CD8-positive, alpha-beta memory T cell (primary cell): ENCODE measurements around the gene CWC22. TPM values are rescaled to one million over a fixed set of nuclear protein-coding genes. Genes with fewer than 3 reads are reported as not detected.
"Not testable (repeated sequence)": the region's sequence is repeated elsewhere in the genome, so short reads cannot be mapped to it uniquely, and the experiment has no call there.

ENCODE experiments used
- CTCF ChIA-PET: fragments of 350-600 bp; sonication (Branson Sonifier 250); formaldehyde crosslinking; loops from one replicate; lab custom pipeline; 2021; ENCODE audit warnings: antibody characterized with exemption; lab: Charles Lee
- POLR2A ChIA-PET: fragments of 350-600 bp; sonication (Branson Sonifier 250); formaldehyde crosslinking; loops from one replicate; lab custom pipeline; 2021; ENCODE audit warnings: antibody characterized with exemption; lab: Charles Lee
- DNase-seq, 5 donors: peaks; one replicate each; pipeline versions ENCODE4 v3.0.0 to v3.0.0-alpha.2; 2020 to 2022; ENCODE audit warnings: mixed read lengths in 1 of 5
- H3K27ac ChIP-seq: one replicate; pipeline ENCODE4 v1.7.0; 2013; ENCODE audit warnings: low read depth, mild to moderate bottlenecking, low read length, moderate library complexity
- H3K27me3 ChIP-seq: 2 replicates; pipeline ENCODE4 v1.7.0; 2013; ENCODE audit warnings: low read length, mild to moderate bottlenecking; ENCODE audit not compliant: insufficient read depth, poor library complexity, severe bottlenecking
- H3K36me3 ChIP-seq: 2 replicates; pipeline ENCODE4 v1.7.0; 2013; ENCODE audit warnings: mild to moderate bottlenecking, low read length, moderate library complexity; ENCODE audit not compliant: insufficient read depth
- H3K4me1 ChIP-seq: 2 replicates; pipeline ENCODE4 v1.7.0; 2013; ENCODE audit warnings: mild to moderate bottlenecking, low read length, moderate library complexity; ENCODE audit not compliant: insufficient read depth
- H3K4me3 ChIP-seq: 2 replicates; pipeline ENCODE4 v1.7.0; 2013; ENCODE audit warnings: mild to moderate bottlenecking, low read length
- H3K9me3 ChIP-seq: 2 replicates; pipeline ENCODE4 v1.7.0; 2013; ENCODE audit warnings: mild to moderate bottlenecking, low read length
- H3K27ac Mint-ChIP-seq, 8 donors: one replicate each; pipeline ENCODE4 v1.8.0; 2020 to 2021; ENCODE audit warnings: mixed read lengths in 8 of 8, mild to moderate bottlenecking in 6 of 8, inconsistent platforms in 3 of 8, moderate library complexity in 3 of 8
- H3K27me3 Mint-ChIP-seq, 2 donors: one replicate each; pipeline ENCODE4 v1.8.0; 2020 to 2021; ENCODE audit warnings: mixed read lengths in 2 of 2, mild to moderate bottlenecking in 1 of 2, moderate library complexity in 1 of 2
- H3K36me3 Mint-ChIP-seq, 3 donors: one replicate each; pipeline ENCODE4 v1.8.0; 2020 to 2021; ENCODE audit warnings: mixed read lengths in 3 of 3, inconsistent platforms in 1 of 3, mild to moderate bottlenecking in 1 of 3
- H3K4me1 Mint-ChIP-seq, 3 donors: one replicate each; pipeline ENCODE4 v1.8.0; 2020 to 2021; ENCODE audit warnings: mixed read lengths in 3 of 3, inconsistent platforms in 1 of 3, mild to moderate bottlenecking in 1 of 3
- H3K4me3 Mint-ChIP-seq, 7 donors: one replicate each; pipeline ENCODE4 v1.8.0; 2020 to 2021; ENCODE audit warnings: mixed read lengths in 7 of 7, mild to moderate bottlenecking in 6 of 7, moderate library complexity in 4 of 7, inconsistent platforms in 2 of 7
- H3K9me3 Mint-ChIP-seq, 5 donors: one replicate each; pipeline ENCODE4 v1.8.0; 2020 to 2022; ENCODE audit warnings: mixed read lengths in 5 of 5, mild to moderate bottlenecking in 3 of 5, moderate library complexity in 2 of 5, inconsistent platforms in 1 of 5
- polyA plus RNA-seq: library from polyadenylated mRNA; unstranded; fragments of 300-500 nt; fragmentation: Illumina TruSeq; gene quantifications from one replicate; pipeline ENCODE4 v1.2.3, GENCODE V29; 2021
- total RNA-seq, 2 experiments: library from RNA; stranded (reverse); gene quantifications; one replicate each; pipeline ENCODE4 v1.2.3, GENCODE V29; 2021

CWC22 gene
- total and polyA plus RNA-seq, 3 experiments from 2014 or later: 30.9 to 32.7 (median 31.0) TPM

- no peaks in the 10 kb centered on the region for H3K27me3 ChIP-seq
- no peaks in the 10 kb centered on the region for H3K36me3 ChIP-seq
- DNase-seq: no peak
- H3K27ac ChIP-seq: no peak overlapping the region
- H3K4me1 ChIP-seq: no peaks in the 10 kb centered on the region
- Mint-ChIP-seq H3K27me3 (peaks cover 14 to 33% of the 10 kb centered on the region in 2 donors), H3K4me3 (no peak overlapping the region), H3K9me3 (no peaks in the 10 kb centered on the region), H3K27ac (no peak overlapping the region), H3K4me1 (no peaks in the 10 kb centered on the region), H3K36me3 (no peaks in the 10 kb centered on the region)
- no peak overlapping the region for H3K4me3 ChIP-seq
- no peaks in the 10 kb centered on the region for H3K9me3 ChIP-seq
- CTCF ChIA-PET: no interaction called here
- POLR2A ChIA-PET: no interaction called here
Measured at GRCh38 chr2:180015951-180016709, 9.0 kb upstream of the CWC22 start.

GRCh38 chr2:180012523-180012922 is 5.4 kb upstream of the CWC22 start:
- ChIA-PET POLR2A (no interaction called here), CTCF (no interaction called here)
- H3K4me1 ChIP-seq: peaks cover 1% of the 10 kb centered on the region
- H3K27me3 Mint-ChIP-seq: peaks cover 10 to 14% of the 10 kb centered on the region in 2 donors
- no peaks in the 10 kb centered on the region for H3K9me3 ChIP-seq
- no peak overlapping the region for H3K27ac Mint-ChIP-seq
- H3K36me3 Mint-ChIP-seq: no peaks in the 10 kb centered on the region
- H3K4me3 Mint-ChIP-seq: no peak overlapping the region
- no peak for DNase-seq
- no peak overlapping the region for H3K4me3 ChIP-seq
- H3K27me3 ChIP-seq: no peaks in the 10 kb centered on the region
- no peak overlapping the region for H3K27ac ChIP-seq
- H3K9me3 Mint-ChIP-seq: no peaks in the 10 kb centered on the region
- peaks cover under 1 to 5% (median 2%) of the 10 kb centered on the region in 3 donors for H3K4me1 Mint-ChIP-seq
- H3K36me3 ChIP-seq: no peaks in the 10 kb centered on the region

- H3K36me3 Mint-ChIP-seq: peaks cover 0 to 11% (median 0%) of the 10 kb centered on the region in 3 donors
- Histone ChIP-seq H3K9me3 (no peaks in the 10 kb centered on the region), H3K4me1 (peaks cover 13% of the 10 kb centered on the region), H3K27ac (no peak overlapping the region), H3K27me3 (no peaks in the 10 kb centered on the region), H3K36me3 (no peaks in the 10 kb centered on the region), H3K4me3 (no peak overlapping the region)
- no peak overlapping the region for H3K4me3 Mint-ChIP-seq
- ChIA-PET CTCF (no interaction called here), POLR2A (no interaction called here)
- peaks cover 17 to 20% (median 19%) of the 10 kb centered on the region in 3 donors for H3K4me1 Mint-ChIP-seq
- no peaks in the 10 kb centered on the region for H3K9me3 Mint-ChIP-seq
- no peak for DNase-seq
- H3K27me3 Mint-ChIP-seq: peaks cover 2 to 5% of the 10 kb centered on the region in 2 donors
- H3K27ac Mint-ChIP-seq: no peak overlapping the region
Measured at GRCh38 chr2:180010701-180011100, 3.6 kb upstream of the CWC22 start.

- H3K27me3 Mint-ChIP-seq: no peaks in the 10 kb centered on the region
- peaks cover 40 to 61% (median 59%) of the 10 kb centered on the region in 3 donors for H3K4me1 Mint-ChIP-seq
- Histone ChIP-seq H3K4me1 (peaks cover 27% of the 10 kb centered on the region), H3K9me3 (no peaks in the 10 kb centered on the region), H3K4me3 (peak overlapping the region; percentile 85), H3K27ac (peak overlapping the region; percentile 97), H3K36me3 (no peaks in the 10 kb centered on the region), H3K27me3 (no peaks in the 10 kb centered on the region)
- peak overlapping the region; percentile 95 to 97 (median 97) for H3K4me3 Mint-ChIP-seq
- POLR2A ChIA-PET: no interaction called here
- H3K27ac Mint-ChIP-seq: peak overlapping the region; percentile 99 to 100 (median 100)
- H3K36me3 Mint-ChIP-seq: peaks cover 0 to 19% (median 9%) of the 10 kb centered on the region in 3 donors
- DNase-seq: no peak
- H3K9me3 Mint-ChIP-seq: no peaks in the 10 kb centered on the region
- CTCF ChIA-PET: no interaction called here
Measured at GRCh38 chr2:180006231-180006630, 866 bp downstream of the CWC22 start.

- H3K9me3 Mint-ChIP-seq, H3K27ac ChIP-seq, H3K27me3 Mint-ChIP-seq, H3K27me3 ChIP-seq, H3K9me3 ChIP-seq, H3K36me3 ChIP-seq, POLR2A ChIA-PET, CTCF ChIA-PET, DNase-seq: not testable (repeated sequence)
- Mint-ChIP-seq H3K36me3 (peaks cover 0 to 20% (median 9%) of the 10 kb centered on the region in 3 donors), H3K4me3 (peak overlapping the region; percentile 95 to 97 (median 97)), H3K4me1 (peaks cover 41 to 68% (median 65%) of the 10 kb centered on the region in 3 donors), H3K27ac (peak overlapping the region in 5 of 8 donors; percentile 46 to 100 (median 91))
- peaks cover 31% of the 10 kb centered on the region for H3K4me1 ChIP-seq
- H3K4me3 ChIP-seq: peak overlapping the region; percentile 85
Measured at GRCh38 chr2:180005465-180005864, 1.6 kb downstream of the CWC22 start.

GRCh38 chr2:180004731-180005130 is 2.4 kb downstream of the CWC22 start:
- Mint-ChIP-seq H3K9me3 (no peaks in the 10 kb centered on the region), H3K27ac (peak overlapping the region in 2 of 8 donors; percentile 32 to 90), H3K36me3 (peaks cover 0 to 22% (median 9%) of the 10 kb centered on the region in 3 donors), H3K4me1 (peaks cover 44 to 75% (median 70%) of the 10 kb centered on the region in 3 donors), H3K4me3 (peak overlapping the region in 3 of 7 donors; percentile 54 to 97 (median 83)), H3K27me3 (no peaks in the 10 kb centered on the region)
- Histone ChIP-seq H3K27ac (no peak overlapping the region), H3K4me1 (peaks cover 34% of the 10 kb centered on the region), H3K9me3 (no peaks in the 10 kb centered on the region), H3K27me3 (no peaks in the 10 kb centered on the region), H3K36me3 (no peaks in the 10 kb centered on the region), H3K4me3 (no peak overlapping the region)
- ChIA-PET POLR2A (no interaction called here), CTCF (interaction anchor here (0.6 kb wide), 1 partner anchor 1063 kb away, joined by 3 read pairs; no protein-coding TSS in a partner anchor)
- no peak for DNase-seq

- Mint-ChIP-seq H3K4me1 (peaks cover 48 to 84% (median 75%) of the 10 kb centered on the region in 3 donors), H3K27ac (peak overlapping the region in 1 of 8 donors; percentile 38), H3K27me3 (no peaks in the 10 kb centered on the region), H3K9me3 (no peaks in the 10 kb centered on the region), H3K36me3 (peaks cover 0 to 24% (median 9%) of the 10 kb centered on the region in 3 donors), H3K4me3 (peak overlapping the region in 1 of 7 donors; percentile 38)
- POLR2A ChIA-PET: no interaction called here
- CTCF ChIA-PET: no interaction called here
- Histone ChIP-seq H3K9me3 (no peaks in the 10 kb centered on the region), H3K27ac (no peak overlapping the region), H3K4me1 (peaks cover 34% of the 10 kb centered on the region), H3K36me3 (no peaks in the 10 kb centered on the region), H3K4me3 (no peak overlapping the region), H3K27me3 (no peaks in the 10 kb centered on the region)
- DNase-seq: no peak
Measured at GRCh38 chr2:180003559-180003958, 3.5 kb downstream of the CWC22 start.

- Mint-ChIP-seq H3K36me3 (peaks cover 0 to 26% (median 9%) of the 10 kb centered on the region in 3 donors), H3K27ac (peak overlapping the region in 2 of 8 donors; percentile 9 to 38), H3K9me3 (no peaks in the 10 kb centered on the region), H3K27me3 (no peaks in the 10 kb centered on the region), H3K4me3 (peak overlapping the region in 1 of 7 donors; percentile 84), H3K4me1 (peaks cover 51 to 89% (median 80%) of the 10 kb centered on the region in 3 donors)
- H3K4me1 ChIP-seq: peaks cover 34% of the 10 kb centered on the region
- ChIA-PET POLR2A (no interaction called here), CTCF (no interaction called here)
- no peaks in the 10 kb centered on the region for H3K36me3 ChIP-seq
- H3K9me3 ChIP-seq: no peaks in the 10 kb centered on the region
- no peak overlapping the region for H3K27ac ChIP-seq
- H3K4me3 ChIP-seq: no peak overlapping the region
- H3K27me3 ChIP-seq: no peaks in the 10 kb centered on the region
- DNase-seq: no peak
Measured at GRCh38 chr2:180003073-180003472, 4.0 kb downstream of the CWC22 start.
